HG02623 (cell line): ENCODE data around the gene PPARG.

Experiments
- ATAC-seq: cut with Tn5 transposase; IDR thresholded peaks from one replicate; pipeline ENCODE4 v1.9.1; 2021; ENCODE audit warnings: moderate library complexity; ENCODE audit not compliant: unreplicated experiment

The PPARG gene

DNA sequence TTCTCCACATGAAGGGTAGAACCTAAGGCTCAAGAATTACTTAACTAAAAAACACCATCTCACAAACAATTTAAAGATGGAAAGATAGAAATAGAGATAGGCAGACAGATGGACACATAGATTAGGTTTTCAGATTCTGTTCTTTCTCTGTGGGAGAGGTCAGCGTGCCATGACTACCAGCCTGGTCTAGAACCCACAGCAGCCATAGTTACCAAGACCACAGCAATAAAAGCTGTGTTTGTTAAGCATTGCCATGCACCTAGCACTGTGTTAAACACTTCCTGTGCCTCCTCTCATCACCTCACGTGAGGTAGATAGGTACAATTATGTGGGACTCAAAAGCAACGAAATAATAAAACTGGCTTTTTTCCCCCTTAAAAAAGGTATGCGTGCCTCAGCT is 112.3 kb downstream of the PPARG start:
- no peak for ATAC-seq

DNA sequence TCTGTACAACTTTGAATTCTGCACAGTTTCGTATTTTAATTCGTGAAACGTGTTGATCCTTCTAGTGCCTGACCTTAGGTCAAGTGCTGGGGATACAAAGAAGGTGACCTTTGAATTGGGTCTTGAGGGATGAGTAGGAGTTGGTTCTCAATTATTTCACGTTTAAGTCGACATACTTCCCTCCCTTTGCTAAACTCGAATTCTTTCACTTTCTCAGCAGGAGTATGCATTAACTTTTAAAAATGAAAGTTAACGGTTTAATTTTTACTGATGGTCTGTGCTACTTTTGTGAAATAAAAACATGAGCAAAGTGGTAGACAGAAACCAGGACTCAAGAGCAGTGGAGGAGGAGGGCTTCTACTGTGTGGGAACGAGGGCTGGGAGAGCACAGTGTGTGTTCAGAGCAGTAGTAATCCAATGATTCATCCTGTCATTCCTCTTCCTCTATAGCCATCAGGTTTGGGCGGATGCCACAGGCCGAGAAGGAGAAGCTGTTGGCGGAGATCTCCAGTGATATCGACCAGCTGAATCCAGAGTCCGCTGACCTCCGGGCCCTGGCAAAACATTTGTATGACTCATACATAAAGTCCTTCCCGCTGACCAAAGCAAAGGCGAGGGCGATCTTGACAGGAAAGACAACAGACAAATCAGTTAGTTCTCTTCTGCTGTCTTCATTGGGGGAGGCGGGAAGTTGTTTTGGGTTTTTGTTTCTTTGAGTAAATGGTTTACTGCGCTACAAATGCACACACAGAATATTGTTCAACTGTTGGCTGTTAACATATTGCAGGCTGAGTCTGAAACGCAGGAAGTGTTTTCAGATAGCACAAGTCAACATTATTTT is 116.8 kb downstream of the PPARG start:
- ATAC-seq: no peak

DNA sequence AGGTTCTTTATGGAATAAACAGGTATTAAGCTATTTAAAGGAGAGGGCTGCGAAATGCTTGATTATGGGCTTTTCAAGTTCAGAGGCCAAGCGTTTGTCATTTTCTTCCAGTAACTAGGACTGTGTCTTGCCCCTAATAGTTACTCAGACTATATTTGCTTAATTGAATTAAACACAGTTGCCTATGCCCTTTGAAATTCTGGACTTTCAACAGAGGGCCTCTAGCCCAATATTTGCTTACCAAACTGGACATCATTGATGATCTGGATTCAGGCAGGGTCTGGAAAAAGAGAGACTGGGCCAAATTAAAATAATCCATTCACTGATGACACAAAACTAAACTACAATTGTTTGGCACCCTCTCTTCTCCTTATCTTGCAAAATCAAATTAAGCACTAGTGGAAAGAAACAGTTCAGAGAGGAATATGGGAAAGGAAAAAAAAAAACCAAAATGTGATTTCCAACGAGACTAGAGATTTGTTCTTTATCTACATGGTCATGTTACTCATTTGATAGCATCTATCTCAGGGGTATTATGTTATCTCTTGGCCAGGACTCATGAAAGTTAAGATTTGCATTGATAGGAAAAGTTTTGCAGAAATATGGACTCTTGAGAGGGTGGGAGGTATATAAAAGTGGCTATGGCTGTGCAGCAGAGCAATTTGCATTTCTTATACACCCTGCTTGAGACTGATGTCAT is 120.3 kb downstream of the PPARG start:
- no peak for ATAC-seq

DNA sequence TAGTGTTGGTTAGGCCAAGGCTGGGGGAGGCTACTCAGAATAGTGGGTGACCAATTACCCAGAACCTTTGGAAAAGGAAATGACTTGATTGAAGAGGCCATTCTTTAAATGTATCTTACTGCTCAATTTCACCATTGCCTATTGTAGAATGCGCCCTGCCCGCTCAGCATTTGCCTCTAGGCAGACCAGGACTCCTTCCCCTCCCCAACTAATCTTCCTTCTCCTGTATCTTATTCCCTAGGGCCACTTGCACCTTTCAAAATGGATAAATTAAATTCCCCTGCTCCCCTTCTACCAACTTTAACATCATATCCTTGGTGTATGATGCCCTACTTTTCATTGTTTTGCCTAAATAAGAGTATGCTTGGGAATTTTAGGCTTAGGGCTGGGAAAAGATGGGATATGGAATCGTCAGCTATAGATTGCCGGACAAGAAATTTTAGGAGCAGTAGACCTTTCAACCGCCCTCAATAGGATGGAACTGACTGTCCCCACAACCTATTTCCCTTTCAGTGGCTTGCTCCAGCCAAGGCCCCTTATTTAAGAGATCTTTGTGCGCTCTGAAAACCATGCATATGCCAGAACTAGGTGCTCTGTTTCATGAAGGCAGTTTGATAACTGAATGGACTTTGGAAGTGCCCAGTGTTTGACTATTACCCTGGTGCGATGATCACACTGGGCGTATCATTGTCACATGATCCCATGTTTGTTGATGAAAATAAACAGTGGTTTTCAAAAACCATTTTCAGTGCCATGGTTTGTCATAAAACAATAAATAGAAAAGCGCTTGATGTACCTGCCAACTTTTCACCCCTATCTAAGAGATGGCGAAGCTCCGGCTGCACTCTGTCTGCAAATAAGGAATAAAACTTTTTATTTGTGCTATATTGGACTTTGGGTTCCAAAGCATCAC is 121.1 kb downstream of the PPARG start:
- no peak for ATAC-seq

DNA sequence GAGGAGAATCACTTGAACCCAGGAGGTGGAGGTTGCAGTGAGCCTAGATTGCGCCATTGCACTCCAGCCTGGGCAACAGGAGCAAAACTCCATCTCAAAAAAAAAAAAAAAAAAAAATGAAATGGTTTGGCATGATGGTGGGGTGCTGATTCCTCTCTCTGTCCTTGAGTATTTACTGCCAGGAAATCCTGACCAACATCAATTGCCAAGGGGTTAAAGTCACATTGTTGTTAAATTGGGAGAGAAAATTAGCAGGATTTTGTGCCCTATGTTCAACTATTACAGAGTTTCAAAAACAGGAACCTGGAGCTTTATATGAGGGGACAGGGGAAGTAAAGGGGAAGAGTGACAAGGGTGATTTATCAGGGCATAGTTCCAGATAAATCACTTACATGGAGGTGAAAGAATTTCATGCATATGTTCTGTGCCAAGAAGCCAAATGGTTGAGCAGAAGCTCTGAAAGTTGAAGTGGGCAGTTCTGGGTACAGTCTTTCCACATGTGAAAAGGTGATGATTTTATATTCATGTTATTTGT is 124.9 kb downstream of the PPARG start:
- ATAC-seq: no peak

DNA sequence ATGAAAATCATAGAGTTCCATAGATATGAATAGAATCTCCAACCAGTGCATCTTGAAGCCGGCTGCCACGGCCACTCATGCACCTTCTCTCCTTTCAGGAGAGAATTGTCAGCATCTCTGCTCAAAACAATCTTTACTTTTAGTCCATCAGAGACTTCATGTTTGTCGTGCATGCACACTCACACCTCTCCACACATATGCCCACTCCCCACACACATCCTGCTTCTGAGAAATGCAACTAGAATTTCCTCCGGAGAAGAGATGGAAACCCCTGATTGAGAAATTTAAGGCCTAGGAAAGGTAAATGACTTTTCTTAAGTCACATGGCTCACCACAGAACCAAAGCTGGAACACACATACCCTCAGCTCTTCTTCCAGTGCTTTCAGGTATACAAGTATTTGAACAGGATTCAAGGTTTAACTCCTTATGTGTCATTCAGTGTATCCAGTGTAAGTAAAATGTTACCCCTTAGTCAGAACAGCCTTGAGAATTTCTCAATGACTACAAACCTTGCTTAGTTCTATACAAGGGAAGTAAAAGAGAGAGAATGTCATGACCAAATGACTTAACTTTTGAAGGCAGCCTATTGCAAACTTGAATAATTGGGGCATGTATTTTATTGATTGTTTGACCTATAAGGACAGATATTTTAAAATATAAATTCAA is 126.3 kb downstream of the PPARG start:
- no peak for ATAC-seq

DNA sequence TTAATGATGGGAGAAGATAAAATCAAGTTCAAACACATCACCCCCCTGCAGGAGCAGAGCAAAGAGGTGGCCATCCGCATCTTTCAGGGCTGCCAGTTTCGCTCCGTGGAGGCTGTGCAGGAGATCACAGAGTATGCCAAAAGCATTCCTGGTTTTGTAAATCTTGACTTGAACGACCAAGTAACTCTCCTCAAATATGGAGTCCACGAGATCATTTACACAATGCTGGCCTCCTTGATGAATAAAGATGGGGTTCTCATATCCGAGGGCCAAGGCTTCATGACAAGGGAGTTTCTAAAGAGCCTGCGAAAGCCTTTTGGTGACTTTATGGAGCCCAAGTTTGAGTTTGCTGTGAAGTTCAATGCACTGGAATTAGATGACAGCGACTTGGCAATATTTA is 127.9 kb downstream of the PPARG start:
- no peak for ATAC-seq

DNA sequence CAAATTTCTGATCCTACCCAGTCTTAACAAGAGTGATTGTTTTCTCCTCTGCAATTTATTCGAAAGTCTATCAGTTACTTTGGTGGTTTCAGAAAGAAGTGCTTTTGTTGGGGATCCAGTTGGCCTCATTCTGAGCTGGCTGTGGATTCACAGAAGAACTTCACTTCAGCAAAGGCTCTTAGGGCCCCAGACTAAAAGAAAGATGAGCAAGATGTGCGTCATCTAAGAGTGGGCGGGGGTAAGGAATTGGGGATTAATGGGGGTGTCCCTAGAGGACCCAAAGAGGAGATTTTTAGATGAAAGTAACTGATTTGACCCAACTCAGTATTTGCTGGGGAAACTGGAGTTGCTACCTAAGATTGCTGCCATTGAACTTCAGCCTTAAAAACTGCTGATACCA is 131.5 kb downstream of the PPARG start:
- ATAC-seq: no peak

DNA sequence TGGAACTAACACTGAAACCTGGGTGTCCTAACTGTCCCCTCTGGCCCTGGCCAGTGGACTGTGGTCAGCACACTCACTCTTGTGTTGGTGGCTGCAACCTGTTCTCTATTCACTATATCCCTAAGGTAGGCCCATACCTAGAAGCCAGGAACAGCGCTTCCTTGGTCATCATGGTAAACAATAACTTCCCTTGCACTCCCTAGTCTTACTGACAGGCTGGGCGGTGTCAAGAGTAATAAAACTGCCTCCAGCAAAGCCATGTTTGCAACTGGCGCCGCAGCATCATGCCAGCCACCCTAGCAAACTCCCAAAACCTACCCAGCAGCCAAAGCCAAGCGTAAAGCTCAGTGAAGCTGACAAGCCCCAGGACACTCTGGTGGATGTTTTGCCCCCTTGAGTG is 132.3 kb downstream of the PPARG start:
- ATAC-seq: no peak

DNA sequence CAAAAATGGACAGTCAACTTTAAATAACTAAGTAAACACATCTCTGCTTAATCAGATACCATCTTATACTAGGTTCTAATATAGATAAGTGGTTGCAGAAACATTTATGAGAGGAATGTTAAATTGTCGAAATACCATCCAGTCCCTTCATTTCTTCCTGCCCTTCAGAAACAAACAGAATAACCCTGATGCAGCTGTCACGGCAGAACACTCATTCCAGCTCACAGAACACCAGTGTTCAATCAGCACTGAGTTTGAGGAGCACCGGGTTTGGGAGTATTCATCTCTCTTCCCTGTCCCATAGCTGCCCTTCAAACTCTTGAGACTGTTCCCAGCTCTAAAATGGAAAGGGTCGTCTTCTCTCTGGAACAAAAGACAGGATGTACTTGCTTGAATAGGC is 134.3 kb downstream of the PPARG start:
- no peak for ATAC-seq

DNA sequence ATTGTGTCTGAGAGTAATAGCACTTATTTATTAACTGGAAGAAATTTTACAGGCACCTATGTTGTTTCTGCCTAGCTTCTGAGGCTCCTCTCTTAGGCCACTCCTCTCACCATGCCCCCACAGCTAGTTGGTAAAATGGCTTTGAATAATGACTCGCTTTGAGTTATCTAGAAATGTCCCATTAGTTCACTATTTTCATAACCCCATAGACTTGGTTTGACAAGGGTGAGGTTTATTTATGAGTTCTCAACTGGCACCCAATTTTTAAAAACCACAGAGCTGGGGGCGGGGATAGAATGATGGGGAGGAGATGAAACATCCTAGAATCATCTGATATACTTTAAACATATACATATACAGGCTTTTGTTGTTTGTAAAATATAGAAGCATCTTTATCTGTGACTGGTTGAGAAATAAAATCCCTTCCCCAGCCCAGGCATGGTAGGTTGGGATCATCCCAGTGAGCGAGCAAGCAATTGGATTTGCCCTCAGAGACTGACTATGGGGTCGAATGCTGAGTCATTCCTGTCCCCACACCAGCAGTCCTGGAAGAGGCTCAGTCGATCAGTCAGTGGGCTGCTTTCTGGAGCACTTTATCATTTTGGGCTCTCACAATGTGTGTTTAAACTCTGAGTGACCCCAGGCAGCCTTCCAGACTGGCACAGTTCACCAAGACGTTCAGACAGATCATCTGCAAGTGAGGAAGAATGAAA is 135.2 kb downstream of the PPARG start:
- ATAC-seq: no peak

DNA sequence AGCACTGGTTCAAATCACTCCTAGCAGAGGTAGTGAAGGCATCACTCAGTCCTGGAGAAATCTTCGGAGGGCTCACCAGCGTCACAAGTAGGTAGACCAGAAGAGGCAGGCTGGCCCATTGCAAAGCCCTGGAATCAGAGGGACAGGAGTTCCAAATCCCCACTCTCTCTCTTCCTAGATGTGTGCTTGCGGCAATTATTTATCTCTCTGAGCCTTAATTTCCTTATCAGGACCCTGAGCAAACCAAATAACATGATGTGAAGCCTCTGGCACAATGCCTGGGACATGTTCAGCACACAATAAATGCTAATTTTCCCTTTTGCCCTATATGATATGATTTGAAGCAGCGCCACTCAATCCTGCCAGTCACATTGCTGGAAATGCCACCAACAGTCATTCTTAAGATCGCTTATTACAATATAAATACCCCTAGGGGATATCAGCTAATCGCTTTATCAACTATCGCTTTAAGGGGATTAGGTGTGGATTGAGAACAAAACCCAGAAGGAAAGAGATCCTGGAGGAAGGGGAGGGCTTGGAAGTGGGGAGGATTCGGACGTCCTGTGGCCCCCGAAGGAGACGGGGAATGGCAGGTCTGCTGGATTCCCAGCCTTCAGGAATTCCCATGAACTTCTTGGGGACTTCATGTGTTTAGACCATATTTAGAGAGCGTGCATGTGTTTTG is 135.9 kb downstream of the PPARG start:
- no peak for ATAC-seq

DNA sequence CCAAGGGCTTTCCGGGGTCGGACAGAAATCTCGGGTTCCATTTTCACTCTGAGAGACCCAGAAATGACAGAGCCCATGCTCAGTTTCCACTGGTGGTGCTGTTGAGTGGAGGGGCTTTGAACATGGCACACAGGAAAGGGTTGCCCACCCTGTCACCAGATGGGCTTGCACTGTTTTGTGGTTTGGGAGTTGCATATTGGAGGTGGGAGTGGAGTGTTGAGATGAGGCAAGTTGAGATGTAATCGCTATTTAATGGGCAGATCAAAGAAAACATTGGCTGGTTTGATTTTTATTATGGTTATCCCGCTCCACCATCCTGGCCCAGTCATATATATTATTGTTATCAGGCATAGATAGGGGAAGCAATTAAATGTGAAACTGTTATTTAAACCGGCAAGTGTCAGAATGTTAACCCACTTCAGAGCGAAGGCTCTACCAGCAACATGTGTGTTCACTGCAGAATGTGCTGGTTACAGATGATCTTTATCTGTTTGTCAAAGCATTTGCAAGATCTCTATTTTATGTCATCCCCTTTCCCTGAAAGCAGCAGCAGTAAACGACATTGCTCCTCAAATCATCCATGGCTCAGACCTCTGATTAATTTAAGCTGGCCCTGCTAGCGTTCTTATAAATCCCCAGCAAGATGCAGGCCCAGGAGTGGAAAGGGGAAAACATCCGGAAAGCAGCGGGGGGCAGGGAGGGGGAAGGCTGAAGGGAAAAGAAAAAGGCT is 137.1 kb downstream of the PPARG start:
- ATAC-seq: no peak

DNA sequence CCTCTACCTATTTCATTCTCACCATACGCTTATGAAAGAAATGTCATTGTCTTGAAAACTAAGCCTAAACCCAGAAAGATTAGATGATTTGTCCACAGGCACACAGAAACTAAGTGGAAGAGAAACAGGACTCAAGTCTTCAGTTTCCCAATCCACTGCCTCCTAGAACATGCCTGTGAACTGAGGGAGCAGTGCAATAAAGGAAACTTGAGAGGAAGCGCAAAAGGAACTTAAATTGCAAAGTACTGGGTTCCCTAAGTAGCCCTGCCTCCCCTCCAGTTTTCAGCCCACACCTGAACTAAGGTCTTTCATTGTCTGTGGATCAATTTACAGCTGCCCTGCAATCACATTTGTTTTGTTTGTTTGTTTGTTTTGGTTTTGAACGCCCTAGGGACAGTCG is 138.7 kb downstream of the PPARG start:
- ATAC-seq: no peak

DNA sequence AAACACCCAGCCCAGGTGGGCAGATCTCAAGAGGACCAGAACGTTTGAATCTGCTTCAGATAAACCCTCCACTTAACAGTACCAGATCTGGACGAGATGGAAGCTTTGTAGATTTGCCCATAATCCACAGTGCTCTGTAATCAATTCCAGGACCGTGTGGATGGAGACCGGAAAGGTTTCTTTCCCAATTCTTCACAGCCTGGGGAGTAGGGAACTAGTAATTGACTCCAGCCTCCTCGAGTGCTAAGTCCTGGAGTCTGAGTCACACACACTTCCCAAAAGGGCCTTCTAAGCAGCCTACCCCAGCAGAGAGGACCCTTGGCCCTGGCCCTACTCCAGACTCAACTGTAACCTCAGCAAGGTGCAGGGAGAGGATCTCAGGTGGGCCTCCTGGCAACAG is 139.3 kb downstream of the PPARG start:
- ATAC-seq: no peak

DNA sequence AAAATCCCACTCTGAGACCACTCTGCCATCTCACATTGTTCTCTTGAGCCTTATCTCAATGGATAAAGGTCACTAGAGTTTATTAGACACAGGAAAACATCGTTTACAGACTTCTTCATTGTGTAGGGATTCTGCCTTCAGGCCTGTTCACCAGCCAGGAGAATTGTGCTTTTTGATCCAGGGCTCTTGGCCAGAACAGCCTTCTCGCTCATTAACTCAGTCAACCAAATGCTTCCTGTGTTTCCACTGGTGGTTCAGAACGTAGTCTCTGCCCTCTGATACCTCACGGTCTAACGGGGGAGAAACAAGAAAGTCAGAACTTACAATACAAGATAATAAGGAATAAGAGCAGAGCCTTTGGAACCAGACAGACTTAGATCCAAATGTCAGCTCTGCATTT is 141.2 kb downstream of the PPARG start:
- ATAC-seq: no peak

DNA sequence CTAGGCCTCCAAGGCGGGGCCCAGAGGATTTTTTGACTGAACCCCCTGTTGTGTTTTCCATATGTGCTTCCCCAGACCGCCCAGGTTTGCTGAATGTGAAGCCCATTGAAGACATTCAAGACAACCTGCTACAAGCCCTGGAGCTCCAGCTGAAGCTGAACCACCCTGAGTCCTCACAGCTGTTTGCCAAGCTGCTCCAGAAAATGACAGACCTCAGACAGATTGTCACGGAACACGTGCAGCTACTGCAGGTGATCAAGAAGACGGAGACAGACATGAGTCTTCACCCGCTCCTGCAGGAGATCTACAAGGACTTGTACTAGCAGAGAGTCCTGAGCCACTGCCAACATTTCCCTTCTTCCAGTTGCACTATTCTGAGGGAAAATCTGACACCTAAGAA is 145.0 kb downstream of the PPARG start:
- ATAC-seq: no peak

DNA sequence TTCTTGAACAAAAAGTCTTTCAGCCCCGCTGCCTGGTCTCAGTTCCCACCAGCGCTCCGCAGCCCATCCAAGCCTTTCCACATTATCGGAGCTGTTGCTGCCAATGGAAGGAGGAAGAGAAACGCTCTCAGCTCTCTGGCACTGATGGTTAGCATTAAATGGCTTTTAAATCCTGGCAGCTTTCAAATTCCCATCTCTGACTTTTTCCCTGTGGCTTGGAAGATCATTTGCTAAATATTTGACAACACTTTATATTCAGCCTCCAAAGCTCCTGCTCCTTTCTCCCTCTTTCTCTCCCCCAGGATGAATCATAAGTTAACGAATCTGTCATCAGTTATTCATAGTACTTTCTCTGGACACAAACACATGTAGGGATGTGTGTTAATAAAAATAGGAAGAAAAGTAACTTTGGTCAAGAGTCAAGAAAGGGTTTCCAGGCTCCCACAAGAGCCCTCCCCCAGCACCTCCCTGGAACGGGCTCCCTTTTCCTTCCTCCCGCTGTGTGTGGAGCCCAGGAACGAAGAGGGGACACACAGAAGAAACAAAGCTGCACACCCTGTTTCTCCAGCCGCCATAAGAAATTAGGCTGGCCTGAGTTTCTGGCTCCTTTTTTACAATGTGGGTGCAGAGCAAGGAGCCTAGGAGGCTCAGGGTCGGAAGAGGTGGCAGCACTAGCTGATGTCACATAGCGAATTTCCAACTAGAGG is 147.8 kb downstream of the PPARG start:
- no peak for ATAC-seq
